ENCODE measurements around the gene ASPA.
"Not testable (repeated sequence)": the region's sequence is repeated elsewhere in the genome, so short reads cannot be mapped to it uniquely, and the experiment has no call there.

ASPA gene

GRCh38 chr17:3497101-3497500, 21.3 kb downstream of the ASPA start:
- Mint-ChIP-seq H3K27me3 (no peaks in the 10 kb centered on the region), H3K9me3 (peaks cover 0 to 4% of the 10 kb centered on the region in 2 donors), H3K4me3 (no peak overlapping the region), H3K4me1 (no peaks in the 10 kb centered on the region), H3K27ac (no peak overlapping the region)
- no peak for DNase-seq
- ATAC-seq, result no peak

GRCh38 chr17:3501344-3501743, 25.5 kb downstream of the ASPA start:
- no peak overlapping the region for H3K27ac Mint-ChIP-seq
- no peaks in the 10 kb centered on the region for H3K9me3 Mint-ChIP-seq
- ATAC-seq (no peak), DNase-seq (no peak)
- no peaks in the 10 kb centered on the region for H3K4me1 Mint-ChIP-seq
- no peaks in the 10 kb centered on the region for H3K27me3 Mint-ChIP-seq
- H3K4me3 Mint-ChIP-seq, result no peak overlapping the region

GRCh38 chr17:3502466-3502865, 26.7 kb downstream of the ASPA start:
- no peak for ATAC-seq
- Mint-ChIP-seq H3K27ac (no peak overlapping the region), H3K4me1 (no peaks in the 10 kb centered on the region), H3K4me3 (no peak overlapping the region), H3K9me3 (no peaks in the 10 kb centered on the region), H3K27me3 (no peaks in the 10 kb centered on the region)
- no peak for DNase-seq

- Mint-ChIP-seq H3K27ac (no peak overlapping the region), H3K4me3 (no peak overlapping the region), H3K4me1 (no peaks in the 10 kb centered on the region), H3K9me3 (no peaks in the 10 kb centered on the region), H3K27me3 (no peaks in the 10 kb centered on the region)
- no peak for ATAC-seq
- no peak for DNase-seq
Measured at GRCh38 chr17:3503285-3503684, 27.5 kb downstream of the ASPA start.

- ATAC-seq (no peak), DNase-seq (no peak)
- Mint-ChIP-seq H3K27me3 (no peaks in the 10 kb centered on the region), H3K9me3 (no peaks in the 10 kb centered on the region), H3K4me3 (no peak overlapping the region), H3K27ac (no peak overlapping the region), H3K4me1 (no peaks in the 10 kb centered on the region)
Measured at GRCh38 chr17:3505008-3505407, 29.2 kb downstream of the ASPA start.

- Mint-ChIP-seq H3K27ac (no peak overlapping the region), H3K4me3 (no peak overlapping the region), H3K27me3 (no peaks in the 10 kb centered on the region), H3K9me3 (no peaks in the 10 kb centered on the region), H3K4me1 (no peaks in the 10 kb centered on the region)
- ATAC-seq, result no peak
- DNase-seq, result no peak
Measured at GRCh38 chr17:3506054-3506453, 30.3 kb downstream of the ASPA start.

GRCh38 chr17:3507071-3507470, 31.3 kb downstream of the ASPA start:
- ATAC-seq (no peak), DNase-seq (no peak)
- Mint-ChIP-seq H3K4me1 (no peaks in the 10 kb centered on the region), H3K4me3 (no peak overlapping the region), H3K27ac (no peak overlapping the region), H3K27me3 (no peaks in the 10 kb centered on the region), H3K9me3 (no peaks in the 10 kb centered on the region)

- DNase-seq (no peak), ATAC-seq (no peak)
- Mint-ChIP-seq H3K9me3 (no peaks in the 10 kb centered on the region), H3K4me3 (no peak overlapping the region), H3K27me3 (no peaks in the 10 kb centered on the region), H3K4me1 (no peaks in the 10 kb centered on the region), H3K27ac (no peak overlapping the region)
Measured at GRCh38 chr17:3507869-3508268, 32.1 kb downstream of the ASPA start.

GRCh38 chr17:3510090-3510489, 34.3 kb downstream of the ASPA start:
- no peak for ATAC-seq
- Mint-ChIP-seq H3K9me3 (no peaks in the 10 kb centered on the region), H3K27me3 (no peaks in the 10 kb centered on the region), H3K4me3 (no peak overlapping the region), H3K27ac (no peak overlapping the region), H3K4me1 (no peaks in the 10 kb centered on the region)
- DNase-seq, result no peak

GRCh38 chr17:3511852-3512504, 36.2 kb downstream of the ASPA start:
- Mint-ChIP-seq H3K27ac (no peak overlapping the region), H3K4me1 (no peaks in the 10 kb centered on the region), H3K27me3 (no peaks in the 10 kb centered on the region), H3K4me3 (no peak overlapping the region), H3K9me3 (no peaks in the 10 kb centered on the region)
- ATAC-seq (no peak), DNase-seq (no peak)

GRCh38 chr17:3512505-3513171, 36.8 kb downstream of the ASPA start:
- H3K4me1 Mint-ChIP-seq, result no peaks in the 10 kb centered on the region
- DNase-seq (no peak), ATAC-seq (no peak)
- no peaks in the 10 kb centered on the region for H3K27me3 Mint-ChIP-seq
- H3K27ac Mint-ChIP-seq, result no peak overlapping the region
- H3K4me3 Mint-ChIP-seq, result no peak overlapping the region
- H3K9me3 Mint-ChIP-seq, result no peaks in the 10 kb centered on the region

- DNase-seq, result no peak
- H3K27ac Mint-ChIP-seq, result peak overlapping the region in 1 of 2 donors; percentile 42
- ATAC-seq, result peak; percentile 69
- no peaks in the 10 kb centered on the region for H3K9me3 Mint-ChIP-seq
- H3K4me1 Mint-ChIP-seq, result no peaks in the 10 kb centered on the region
- peak overlapping the region; percentile 42 to 61 for H3K4me3 Mint-ChIP-seq
- no peaks in the 10 kb centered on the region for H3K27me3 Mint-ChIP-seq
Measured at GRCh38 chr17:3513305-3514035, 37.7 kb downstream of the ASPA start.

- H3K27me3 Mint-ChIP-seq, H3K4me1 Mint-ChIP-seq, H3K9me3 Mint-ChIP-seq, ATAC-seq, H3K27ac Mint-ChIP-seq, H3K4me3 Mint-ChIP-seq, DNase-seq: not testable (repeated sequence)
Measured at GRCh38 chr17:3514167-3514566, 38.4 kb downstream of the ASPA start.

- Mint-ChIP-seq H3K27me3 (no peaks in the 10 kb centered on the region), H3K4me3 (no peak overlapping the region), H3K27ac (no peak overlapping the region), H3K4me1 (no peaks in the 10 kb centered on the region), H3K9me3 (no peaks in the 10 kb centered on the region)
- DNase-seq, result no peak
- ATAC-seq, result no peak
Measured at GRCh38 chr17:3514873-3515272, 39.1 kb downstream of the ASPA start.

- not testable (repeated sequence) for DNase-seq, H3K4me3 Mint-ChIP-seq, H3K27me3 Mint-ChIP-seq, H3K4me1 Mint-ChIP-seq, ATAC-seq, H3K27ac Mint-ChIP-seq, H3K9me3 Mint-ChIP-seq
Measured at GRCh38 chr17:3519472-3519871, 43.7 kb downstream of the ASPA start.

GRCh38 chr17:3524024-3524423, 48.2 kb downstream of the ASPA start:
- H3K27ac Mint-ChIP-seq, result peak overlapping the region in 1 of 2 donors; percentile 10
- H3K4me3 Mint-ChIP-seq, result no peak overlapping the region
- H3K9me3 Mint-ChIP-seq, result no peaks in the 10 kb centered on the region
- H3K4me1 Mint-ChIP-seq, result no peaks in the 10 kb centered on the region
- H3K27me3 Mint-ChIP-seq, result no peaks in the 10 kb centered on the region
- DNase-seq (no peak), ATAC-seq (no peak)

All from stimulated activated naive CD8-positive, alpha-beta T cell treated with anti-CD3 and anti-CD28 coated beads, Interleukin-15, amount 100 ng/mL, for 72 hours (primary cell).